Measurements from ENCODE around the gene ATP1A1.

- TF ChIP-seq CTCF (IDR thresholded peaks at IDR 0.05; ENCODE audit: extremely low read depth in 1 of 2, insufficient read depth in 1 of 2, low read depth in 1 of 2, low read length in 2 of 2) (no peak), POLR2A (IDR thresholded peaks at IDR 0.05; ENCODE audit: low read depth, low read length) (no peak), POLR2AphosphoS5 (IDR thresholded peaks at IDR 0.05; ENCODE audit: insufficient read depth, low read depth, low read length) (no peak)
Measured at GRCh38 chr1:116425987-116426386, 52.9 kb downstream of the ATP1A1 start.
